Ovary (tissue), 9 donors: ENCODE results near the gene RHCE. TPM values are rescaled to one million over a fixed set of nuclear protein-coding genes. Genes with fewer than 3 reads are reported as not detected.

Experiments
- DNase-seq, 5 donors: peaks; one replicate each; pipeline ENCODE4 v3.0.0-alpha.2; 2019 to 2020
- H3K27ac ChIP-seq, 2 donors: fragments of 200-600 bp; one replicate each; pipeline versions ENCODE4 v1.5.1 to v1.8.0; 2019 to 2022
- H3K27me3 ChIP-seq: fragments of 200-600 bp; one replicate; pipeline ENCODE4 v1.8.0; 2022
- H3K36me3 ChIP-seq: fragments of 200-600 bp; sonication (generic); one replicate; pipeline ENCODE4 v1.5.1; 2019
- H3K4me1 ChIP-seq: one replicate; pipeline ENCODE4 v1.8.1; 2013; ENCODE audit warnings: mild to moderate bottlenecking, moderate library complexity; ENCODE audit not compliant: insufficient read depth
- H3K4me3 ChIP-seq: fragments of 200-600 bp; sonication (generic); one replicate; pipeline ENCODE4 v1.5.1; 2017
- H3K9me3 ChIP-seq, 2 donors: fragments of 200-600 bp in 1 of 2; sonication (generic) in 1 of 2; one replicate each; pipeline versions ENCODE4 v1.5.1 to v1.8.1; 2013 to 2019; ENCODE audit warnings: mild to moderate bottlenecking in 1 of 2, moderate library complexity in 1 of 2
- CTCF ChIP-seq, 3 donors: fragments of 450-650 bp in 2 of 3; fragments of 200-600 bp in 1 of 3; IDR thresholded peaks; one replicate each; pipeline versions ENCODE4 v1.5.1 to v1.8.0; 2016 to 2022; ENCODE audit warnings: antibody characterized with exemption in 3 of 3, mild to moderate bottlenecking in 1 of 3
- EP300 ChIP-seq: sonication (generic); formaldehyde crosslinking; IDR thresholded peaks from one replicate; pipeline ENCODE4 v1.6.1; 2017; ENCODE audit warnings: antibody characterized with exemption
- POLR2A ChIP-seq: fragments of 450-650 bp; IDR thresholded peaks from one replicate; pipeline ENCODE4 v1.6.1; 2017; ENCODE audit warnings: antibody characterized with exemption, mild to moderate bottlenecking, moderate library complexity
- WGBS, 3 donors: extraction: QIAGEN DNeasy Blood & Tissue Kit in 1 of 3; methylation state at CpG; one replicate each; pipeline versions ENCODE4 v1.1.5 to v1.1.7; 2013 to 2017; 5-methylcytosine and 5-hydroxymethylcytosine counted together
- intact Hi-C, 4 donors: fragments of 100-400 bp; cut with DNase I; formaldehyde crosslinking; loops; one replicate each; pipeline versions ENCODE4 v1.11.0 to v1.15.1; 2022 to 2023
- polyA plus RNA-seq, 2 donors: library from polyadenylated mRNA; stranded (reverse); fragments of 200-250 nt in 1 of 2; fragments of 350-450 nt in 1 of 2; fragmentation: Illumina TruSeq in 1 of 2; extraction: RNeasy Lipid Tissue Mini Kit (QIAGEN cat#74804) in 1 of 2; gene quantifications; one replicate each; pipeline ENCODE4 v1.2.3, GENCODE V29; 2013 to 2014
- total RNA-seq, 7 donors: library from RNA; depleted of rRNA in 2 of 7; stranded (reverse); fragments of >200 nt in 2 of 7; fragmentation: NEBNext Ultra II Directional in 3 of 7; extraction: Animal tissue kit (Norgen Biotek cat#: 25700) in 3 of 7; gene quantifications; one replicate each; pipeline versions ENCODE4 v1.1.0 to v1.2.4, GENCODE V29; 2016 to 2023
- donor health status: DM: no; HTN: no; CAD: no; lungs with moderate emphysema.
- donor health status: DM: no; HTN: no; CAD: no.
- donor health status: Bipolar disorder and iron deficiency.
- donor health status: DM: yes; HTN: yes; CAD: no.
- donor health status: DM: no; HTN: no; CAD: no.
- donor health status: DM: yes; HTN: yes; CAD: no.

The RHCE gene
- total and polyA plus RNA-seq, 9 donors, result 0.21 to 0.83 (median 0.53) TPM; not detected in 1

DNA sequence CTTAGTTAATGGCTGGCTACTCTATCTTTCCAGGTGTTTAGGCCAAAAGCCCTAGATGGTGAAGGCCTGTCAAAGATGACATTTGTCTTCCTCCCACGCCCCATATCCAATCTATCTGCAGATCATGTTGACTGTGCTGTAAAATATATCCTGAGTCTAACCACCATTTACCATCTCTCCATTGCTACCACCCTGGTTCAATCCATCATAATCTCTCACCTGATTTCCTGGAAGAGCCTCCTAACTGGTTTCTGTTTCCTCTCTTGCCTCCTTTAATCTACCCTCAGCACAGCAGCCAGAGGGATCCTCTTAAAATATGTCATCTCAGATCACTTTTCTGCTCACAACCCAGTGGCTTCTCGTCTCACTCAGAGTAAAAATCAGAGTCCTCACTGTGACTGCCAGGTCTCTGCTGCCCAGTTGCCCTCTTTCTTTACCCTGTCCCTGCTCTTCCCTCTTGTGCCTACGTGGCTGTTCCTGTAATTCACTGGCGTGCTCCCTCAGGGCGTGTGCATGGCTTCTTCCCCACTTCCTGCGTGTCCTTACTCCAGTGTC, 64.7 kb downstream of the RHCE start:
- DNase-seq, result no peak
- Histone ChIP-seq H3K27me3 (no peaks in the 10 kb centered on the region), H3K27ac (no peak overlapping the region), H3K4me1 (no peaks in the 10 kb centered on the region), H3K9me3 (no peaks in the 10 kb centered on the region), H3K36me3 (no peaks in the 10 kb centered on the region), H3K4me3 (no peak overlapping the region)
- TF ChIP-seq CTCF (IDR thresholded peaks at IDR 0.05) (no peak), POLR2A (no peak), EP300 (no peak)
- 84 to 91% (median 89%) methylated on average over 6 of the region's 6 CpGs for WGBS, 3 donors
- intact Hi-C loops, result no loop called here

DNA sequence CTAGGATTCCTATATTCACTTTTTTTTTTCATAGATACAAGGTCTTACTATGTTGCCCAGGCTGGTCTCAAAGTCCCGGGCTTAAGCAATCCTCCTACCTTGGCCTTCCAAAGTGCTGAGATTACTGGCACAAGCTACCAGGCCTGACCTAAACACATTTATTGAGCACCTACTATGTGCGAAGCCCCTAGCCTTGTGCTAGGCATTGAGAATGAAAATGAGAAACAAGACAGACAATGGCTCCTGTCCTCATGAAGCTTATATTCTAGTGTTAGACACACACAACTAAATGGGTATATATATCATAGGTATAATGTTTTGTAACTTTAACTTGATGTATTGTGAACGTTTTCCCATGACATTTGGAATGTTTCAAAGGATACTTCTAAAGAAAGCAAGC, 71.0 kb downstream of the RHCE start:
- no peaks in the 10 kb centered on the region for H3K36me3 ChIP-seq
- no peak overlapping the region for H3K4me3 ChIP-seq
- TF ChIP-seq CTCF (IDR thresholded peaks at IDR 0.05) (no peak), POLR2A (no peak), EP300 (no peak)
- no peaks in the 10 kb centered on the region for H3K27me3 ChIP-seq
- no peak overlapping the region for H3K27ac ChIP-seq
- no peak for DNase-seq
- WGBS, 3 donors, result 88 to 91% (median 88%) methylated on average over 3 of the region's 3 CpGs
- no peaks in the 10 kb centered on the region for H3K4me1 ChIP-seq
- H3K9me3 ChIP-seq, result no peaks in the 10 kb centered on the region
- intact Hi-C loops, result loop anchor here in 1 of 4 donors (10.0 kb wide), 1 partner anchor 95 kb away; no protein-coding TSS in a partner anchor

DNA sequence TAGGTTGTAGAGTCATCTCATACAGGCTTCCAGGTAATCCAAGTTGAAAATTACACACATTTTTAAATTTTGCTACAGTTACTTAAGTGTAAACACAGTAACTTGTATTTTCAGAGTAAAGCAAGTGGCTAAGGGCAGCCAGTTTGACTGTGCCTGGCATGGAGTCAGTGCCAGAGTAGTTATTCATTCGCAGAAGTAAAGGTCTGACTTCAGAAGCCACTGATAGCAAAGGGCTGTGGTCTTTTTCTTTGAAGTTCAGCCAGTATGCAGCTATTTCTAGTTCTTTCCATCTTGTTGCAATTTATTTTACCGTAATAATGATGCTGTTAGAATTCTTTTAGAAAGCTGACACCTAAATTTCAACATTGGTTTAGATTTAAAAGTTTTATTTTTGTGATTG, 73.1 kb downstream of the RHCE start:
- no peak for DNase-seq
- H3K4me3 ChIP-seq, result no peak overlapping the region
- no peak for TF ChIP-seq POLR2A
- TF ChIP-seq EP300, result no peak
- no peak for TF ChIP-seq CTCF (IDR thresholded peaks at IDR 0.05)
- H3K9me3 ChIP-seq, result no peaks in the 10 kb centered on the region
- H3K36me3 ChIP-seq, result no peaks in the 10 kb centered on the region
- H3K27me3 ChIP-seq, result no peaks in the 10 kb centered on the region
- WGBS, 3 donors, result 53 to 73% (median 65%) methylated on average over 2 of the region's 2 CpGs
- peaks cover 2% of the 10 kb centered on the region for H3K4me1 ChIP-seq
- H3K27ac ChIP-seq, result no peak overlapping the region
- intact Hi-C loops, result loop anchor here in 1 of 4 donors (10.0 kb wide), 1 partner anchor 93 kb away; no protein-coding TSS in a partner anchor

GRCh38 chr1:25343872-25344271, 76.8 kb downstream of the RHCE start:
- intact Hi-C loops, result loop anchor here in 1 of 4 donors (10.0 kb wide), 1 partner anchor 89 kb away; no protein-coding TSS in a partner anchor
- Histone ChIP-seq H3K27me3 (no peaks in the 10 kb centered on the region), H3K4me3 (no peak overlapping the region), H3K9me3 (no peaks in the 10 kb centered on the region), H3K36me3 (no peaks in the 10 kb centered on the region), H3K27ac (no peak overlapping the region), H3K4me1 (peaks cover 5% of the 10 kb centered on the region)
- TF ChIP-seq POLR2A (no peak), CTCF (IDR thresholded peaks at IDR 0.05) (no peak), EP300 (no peak)
- no peak for DNase-seq
- WGBS, 3 donors, result 49 to 63% (median 62%) methylated on average over 4 of the region's 4 CpGs
